Cardiac fibroblast (primary cell): Measurements from ENCODE around the gene GALNT1.
A peak's percentile ranks its signal among the peaks of the same experiment; 100 is the strongest.

ENCODE experiments used
- DNase-seq, 2 donors: peaks; one replicate each; pipeline versions ENCODE4 v3.0.0 to v3.0.0-alpha.2; 2010; ENCODE audit warnings: low read depth in 2 of 2
- H3K4me3 ChIP-seq, 2 donors: replicated peaks in 1 of 2; 1 replicate in 1 of 2; 2 replicates in 1 of 2; pipeline ENCODE4 v1.5.1; 2011; ENCODE audit warnings: low read depth in 2 of 2, low read length in 2 of 2, mild to moderate bottlenecking in 2 of 2, moderate library complexity in 1 of 2
- CTCF ChIP-seq: IDR thresholded peaks from one replicate; pipeline ENCODE4 v1.5.1; 2011; ENCODE audit warnings: low read depth, mild to moderate bottlenecking, low read length, inconsistent platforms

Gene GALNT1

GRCh38 chr18:35716169-35716831 lies 134.8 kb downstream of the GALNT1 start:
- no peak for TF ChIP-seq CTCF
- no peak overlapping the region for H3K4me3 ChIP-seq
- no peak for DNase-seq

GRCh38 chr18:35717182-35717581 lies 135.6 kb downstream of the GALNT1 start:
- DNase-seq, result no peak
- H3K4me3 ChIP-seq, result no peak overlapping the region
- no peak for TF ChIP-seq CTCF

- no peak for DNase-seq
- H3K4me3 ChIP-seq, result no peak overlapping the region
- no peak for TF ChIP-seq CTCF
Observed at GRCh38 chr18:35721431-35722081, 140.0 kb downstream of the GALNT1 start.

- peak in 1 of 2 donors; percentile 30 for DNase-seq
- no peak for TF ChIP-seq CTCF
- H3K4me3 ChIP-seq, result no peak overlapping the region
Observed at GRCh38 chr18:35728676-35729075, 147.1 kb downstream of the GALNT1 start.

GRCh38 chr18:35729991-35730668 lies 148.6 kb downstream of the GALNT1 start:
- TF ChIP-seq CTCF, result no peak
- DNase-seq, result no peak
- peak overlapping the region in 1 of 2 donors; percentile 22 for H3K4me3 ChIP-seq

- TF ChIP-seq CTCF, result no peak
- peak; percentile 49 to 52 for DNase-seq
- H3K4me3 ChIP-seq, result peak overlapping the region; percentile 21 to 22
Observed at GRCh38 chr18:35730691-35731370, 149.3 kb downstream of the GALNT1 start.
